HCT116 (cell line): ENCODE measurements around the gene ADARB2. TPM values are rescaled to one million over a fixed set of nuclear protein-coding genes. Genes with fewer than 3 reads are reported as not detected.

ENCODE experiments used
- ATAC-seq: fragments of 200-7000 bp; cut with Tn5 transposase; 2 replicates; pipeline ENCODE4 v1.9.1; 2020; ENCODE audit warnings: mild to moderate bottlenecking, moderate library complexity
- BruUV-seq: library from RNA; stranded (reverse); fragments of 400-500 nt; replicated peaks from 2 replicates; lab custom pipeline; 2021; lab: Mats Ljungman, UMichigan
- CTCF ChIA-PET: fragments of 300-600 bp; sonication (Branson Sonifier 250); formaldehyde crosslinking; loops from one replicate; lab custom pipeline; 2021; ENCODE audit warnings: antibody characterized with exemption; lab: Charles Lee
- POLR2A ChIA-PET: fragments of 300-600, 350-600 bp; sonication (Branson Sonifier 250); formaldehyde crosslinking; loops from one replicate; lab custom pipeline; 2021; ENCODE audit warnings: antibody characterized with exemption; lab: Charles Lee
- RAD21 ChIA-PET, 2 experiments: fragments of 300-600 bp; sonication (Branson Sonifier 250); formaldehyde crosslinking; loops; one replicate each; lab custom pipeline; 2023; ENCODE audit warnings: low total read pairs in 2 of 2; ENCODE audit not compliant: uncharacterized antibody in 2 of 2, unreplicated experiment in 2 of 2, low non-redundant PET in 1 of 2; lab: Charles Lee
- DNase-seq: peaks from one replicate; pipeline ENCODE4 v3.0.0-alpha.2; 2010; ENCODE audit warnings: low read depth, low spot score
- H2AFZ ChIP-seq: fragments of 200-600 bp; shearing (Covaris generic), sonication (generic); 2 replicates; pipeline ENCODE4 v1.6.1; 2017; ENCODE audit warnings: low read depth, mixed run types, mixed read lengths, antibody characterized with exemption, low read length; ENCODE audit not compliant: poor library complexity, severe bottlenecking
- H3K27ac ChIP-seq: 2 replicates; pipeline ENCODE4 v1.5.1; 2012; ENCODE audit warnings: low read depth, low read length
- H3K27me3 ChIP-seq: fragments of 200-600 bp; sonication (generic); 2 replicates; pipeline ENCODE4 v1.6.1; 2016; ENCODE audit warnings: mixed run types, low read length, mixed read lengths; ENCODE audit not compliant: insufficient read depth
- H3K36me3 ChIP-seq, 2 experiments: fragments of 200-500 bp in 1 of 2; fragments of 200-600 bp in 1 of 2; sonication (Bioruptor generic) in 1 of 2; sonication (generic) in 1 of 2; 2 replicates each; pipeline versions ENCODE4 v1.5.1 to v1.6.1; 2014 to 2016; ENCODE audit warnings: low read length in 2 of 2, inconsistent platforms in 1 of 2, mixed read lengths in 1 of 2, mixed run types in 1 of 2; ENCODE audit not compliant: insufficient read depth in 2 of 2, control insufficient read depth in 1 of 2
- H3K4me1 ChIP-seq, 2 experiments: fragments of 200-600 bp in 1 of 2; sonication (generic) in 1 of 2; 2 replicates each; pipeline versions ENCODE4 v1.5.1 to v1.6.1; 2012 to 2017; ENCODE audit warnings: low read length in 2 of 2, inconsistent platforms in 1 of 2, mild to moderate bottlenecking in 1 of 2, mixed read lengths in 1 of 2, mixed run types in 1 of 2, moderate library complexity in 1 of 2; ENCODE audit not compliant: insufficient read depth in 2 of 2, control insufficient read depth in 1 of 2
- H3K4me2 ChIP-seq: fragments of 200-600 bp; sonication (generic); 2 replicates; pipeline ENCODE4 v1.6.1; 2017; ENCODE audit warnings: mixed run types, low read length, mixed read lengths
- H3K4me3 ChIP-seq, 2 experiments: fragments of 200-600 bp in 1 of 2; sonication (generic) in 1 of 2; replicated peaks in 1 of 2; 2 replicates each; pipeline ENCODE4 v1.5.1; 2011 to 2016; ENCODE audit warnings: low read length in 2 of 2, control low read depth in 1 of 2, low read depth in 1 of 2, mild to moderate bottlenecking in 1 of 2, mixed read lengths in 1 of 2, mixed run types in 1 of 2
- H3K79me2 ChIP-seq: fragments of 200-600 bp; sonication (generic); 2 replicates; pipeline ENCODE4 v1.6.1; 2017; ENCODE audit warnings: mild to moderate bottlenecking, mixed run types, low read length, moderate library complexity, mixed read lengths; ENCODE audit not compliant: insufficient read depth
- H3K9ac ChIP-seq: fragments of 200-600 bp; sonication (generic); 2 replicates; pipeline ENCODE4 v1.6.1; 2016; ENCODE audit warnings: low read length, mixed read lengths
- H3K9me2 ChIP-seq: fragments of 200-600 bp; sonication (generic), shearing (Covaris generic); 2 replicates; pipeline ENCODE4 v1.6.1; 2017; ENCODE audit warnings: mixed run types, mild to moderate bottlenecking, moderate library complexity; ENCODE audit not compliant: insufficient read depth
- H3K9me3 ChIP-seq, 2 experiments: fragments of 200-500 bp in 1 of 2; fragments of 200-600 bp in 1 of 2; sonication (Bioruptor generic) in 1 of 2; sonication (generic) in 1 of 2; 2 replicates each; pipeline ENCODE4 v1.6.1; 2014 to 2017; ENCODE audit warnings: low read length in 2 of 2, mixed read lengths in 2 of 2, inconsistent platforms in 1 of 2, low read depth in 1 of 2, mild to moderate bottlenecking in 1 of 2, mixed run types in 1 of 2, moderate library complexity in 1 of 2; ENCODE audit not compliant: control insufficient read depth in 1 of 2, insufficient read depth in 1 of 2
- H4K20me1 ChIP-seq: fragments of 200-600 bp; sonication (generic), shearing (Covaris generic); 2 replicates; pipeline ENCODE4 v1.6.1; 2017; ENCODE audit warnings: mixed run types, mild to moderate bottlenecking, moderate library complexity; ENCODE audit not compliant: insufficient read depth
- CBX3 ChIP-seq: IDR thresholded peaks from 2 replicates; pipeline ENCODE4 v1.6.1; 2012; ENCODE audit warnings: low read depth
- ELF1 ChIP-seq: IDR thresholded peaks from 2 replicates; pipeline ENCODE4 v1.6.1; 2012; ENCODE audit warnings: low read depth, borderline replicate concordance
- JUND ChIP-seq: IDR thresholded peaks from 2 replicates; pipeline ENCODE4 v1.6.1; 2012
- POLR2A ChIP-seq: IDR thresholded peaks from 2 replicates; pipeline ENCODE4 v1.7.0; 2011; ENCODE audit warnings: borderline replicate concordance; ENCODE audit not compliant: insufficient read depth, insufficient read length; ENCODE audit errors: extremely low read depth
- RAD21 ChIP-seq: IDR thresholded peaks from 2 replicates; pipeline ENCODE4 v1.6.1; 2012; ENCODE audit warnings: low read depth, mild to moderate bottlenecking
- YY1 ChIP-seq: IDR thresholded peaks from 2 replicates; pipeline ENCODE4 v1.6.1; 2011; ENCODE audit warnings: low read length, low read depth, moderate library complexity, mild to moderate bottlenecking; ENCODE audit not compliant: insufficient replicate concordance; ENCODE audit errors: extremely low read depth
- ZFX ChIP-seq: fragments of 450-650 bp; IDR thresholded peaks from 2 replicates; pipeline ENCODE4 v1.6.1; 2017
- intact Hi-C: fragments of 100-400 bp; cut with micrococcal nuclease; formaldehyde crosslinking; loops from 2 replicates; pipeline ENCODE4 v1.10.0; 2022
- total RNA-seq: library from RNA; stranded (reverse); gene quantifications from one replicate; pipeline ENCODE4 v1.2.1, GENCODE V29; 2021; ENCODE audit not compliant: unreplicated experiment
- TF ChIP-seq, protein P1 (sequence below): IDR thresholded peaks from 2 replicates; pipeline ENCODE4 v1.6.1; 2012; ENCODE audit warnings: low read depth
- TF ChIP-seq, protein P2 (sequence below), 3 experiments: fragments of 200-600 bp in 1 of 3; sonication (generic) in 1 of 3; IDR thresholded peaks in 2 of 3; conservative IDR thresholded peaks in 1 of 3; 2 replicates each; pipeline ENCODE4 v1.5.1; 2012 to 2017; ENCODE audit warnings: low read depth in 2 of 3, low read length in 2 of 3, antibody characterized with exemption in 1 of 3, borderline replicate concordance in 1 of 3, control low read depth in 1 of 3, mild to moderate bottlenecking in 1 of 3, mixed read lengths in 1 of 3, mixed run types in 1 of 3, moderate library complexity in 1 of 3; ENCODE audit not compliant: insufficient read depth in 1 of 3

Gene ADARB2
- total RNA-seq, 1 experiment from 2014 or later, result not detected

DNA sequence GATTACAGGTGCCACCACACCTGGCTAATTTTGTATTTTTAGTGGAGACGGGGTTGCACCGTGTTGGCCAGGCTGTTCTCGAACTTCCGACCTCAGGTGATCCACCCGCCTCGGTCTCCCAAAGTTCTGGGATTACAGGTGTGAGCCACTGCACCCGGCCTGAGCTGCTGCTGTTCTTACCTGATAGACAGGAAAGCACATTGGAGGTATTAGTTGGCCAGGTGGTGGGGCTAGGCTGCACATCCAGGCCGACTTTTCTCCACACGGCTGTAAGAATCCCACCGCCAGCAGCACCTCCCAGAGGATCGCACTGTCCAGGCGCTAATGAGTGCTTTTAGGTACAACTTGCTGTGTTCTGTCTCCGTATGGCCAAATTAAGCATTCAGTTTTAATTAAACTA is 568.6 kb downstream of the ADARB2 start:
- POLR2A ChIA-PET, result no interaction called here

GRCh38 chr10:1166828-1167275 is 570.5 kb downstream of the ADARB2 start:
- POLR2A ChIA-PET, result no interaction called here
- intact Hi-C loops, result no loop called here
- Histone ChIP-seq H3K4me2 (no peak overlapping the region), H3K9ac (no peak overlapping the region), H3K79me2 (no peaks in the 10 kb centered on the region), H3K36me3 (no peaks in the 10 kb centered on the region), H4K20me1 (no peaks in the 10 kb centered on the region), H3K27ac (no peak overlapping the region), H3K4me3 (no peak overlapping the region), H3K4me1 (no peaks in the 10 kb centered on the region), H3K9me3 (no peaks in the 10 kb centered on the region), H3K9me2 (no peaks in the 10 kb centered on the region), H3K27me3 (peaks cover 29% of the 10 kb centered on the region), H2AFZ (no peak overlapping the region)
- RAD21 ChIA-PET, result no interaction called here
- no TSS peak for BruUV-seq
- no peak for ATAC-seq
- DNase-seq, result no peak
- CTCF ChIA-PET, result no interaction called here
- TF ChIP-seq CBX3, result no peak
- TF ChIP-seq JUND, result no peak
- TF ChIP-seq POLR2A, result no peak
- TF ChIP-seq, protein P1, sequence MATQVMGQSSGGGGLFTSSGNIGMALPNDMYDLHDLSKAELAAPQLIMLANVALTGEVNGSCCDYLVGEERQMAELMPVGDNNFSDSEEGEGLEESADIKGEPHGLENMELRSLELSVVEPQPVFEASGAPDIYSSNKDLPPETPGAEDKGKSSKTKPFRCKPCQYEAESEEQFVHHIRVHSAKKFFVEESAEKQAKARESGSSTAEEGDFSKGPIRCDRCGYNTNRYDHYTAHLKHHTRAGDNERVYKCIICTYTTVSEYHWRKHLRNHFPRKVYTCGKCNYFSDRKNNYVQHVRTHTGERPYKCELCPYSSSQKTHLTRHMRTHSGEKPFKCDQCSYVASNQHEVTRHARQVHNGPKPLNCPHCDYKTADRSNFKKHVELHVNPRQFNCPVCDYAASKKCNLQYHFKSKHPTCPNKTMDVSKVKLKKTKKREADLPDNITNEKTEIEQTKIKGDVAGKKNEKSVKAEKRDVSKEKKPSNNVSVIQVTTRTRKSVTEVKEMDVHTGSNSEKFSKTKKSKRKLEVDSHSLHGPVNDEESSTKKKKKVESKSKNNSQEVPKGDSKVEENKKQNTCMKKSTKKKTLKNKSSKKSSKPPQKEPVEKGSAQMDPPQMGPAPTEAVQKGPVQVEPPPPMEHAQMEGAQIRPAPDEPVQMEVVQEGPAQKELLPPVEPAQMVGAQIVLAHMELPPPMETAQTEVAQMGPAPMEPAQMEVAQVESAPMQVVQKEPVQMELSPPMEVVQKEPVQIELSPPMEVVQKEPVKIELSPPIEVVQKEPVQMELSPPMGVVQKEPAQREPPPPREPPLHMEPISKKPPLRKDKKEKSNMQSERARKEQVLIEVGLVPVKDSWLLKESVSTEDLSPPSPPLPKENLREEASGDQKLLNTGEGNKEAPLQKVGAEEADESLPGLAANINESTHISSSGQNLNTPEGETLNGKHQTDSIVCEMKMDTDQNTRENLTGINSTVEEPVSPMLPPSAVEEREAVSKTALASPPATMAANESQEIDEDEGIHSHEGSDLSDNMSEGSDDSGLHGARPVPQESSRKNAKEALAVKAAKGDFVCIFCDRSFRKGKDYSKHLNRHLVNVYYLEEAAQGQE, result no peak
- TF ChIP-seq YY1, result no peak
- TF ChIP-seq, protein P2, sequence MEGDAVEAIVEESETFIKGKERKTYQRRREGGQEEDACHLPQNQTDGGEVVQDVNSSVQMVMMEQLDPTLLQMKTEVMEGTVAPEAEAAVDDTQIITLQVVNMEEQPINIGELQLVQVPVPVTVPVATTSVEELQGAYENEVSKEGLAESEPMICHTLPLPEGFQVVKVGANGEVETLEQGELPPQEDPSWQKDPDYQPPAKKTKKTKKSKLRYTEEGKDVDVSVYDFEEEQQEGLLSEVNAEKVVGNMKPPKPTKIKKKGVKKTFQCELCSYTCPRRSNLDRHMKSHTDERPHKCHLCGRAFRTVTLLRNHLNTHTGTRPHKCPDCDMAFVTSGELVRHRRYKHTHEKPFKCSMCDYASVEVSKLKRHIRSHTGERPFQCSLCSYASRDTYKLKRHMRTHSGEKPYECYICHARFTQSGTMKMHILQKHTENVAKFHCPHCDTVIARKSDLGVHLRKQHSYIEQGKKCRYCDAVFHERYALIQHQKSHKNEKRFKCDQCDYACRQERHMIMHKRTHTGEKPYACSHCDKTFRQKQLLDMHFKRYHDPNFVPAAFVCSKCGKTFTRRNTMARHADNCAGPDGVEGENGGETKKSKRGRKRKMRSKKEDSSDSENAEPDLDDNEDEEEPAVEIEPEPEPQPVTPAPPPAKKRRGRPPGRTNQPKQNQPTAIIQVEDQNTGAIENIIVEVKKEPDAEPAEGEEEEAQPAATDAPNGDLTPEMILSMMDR (IDR thresholded peaks at IDR 0.05 in 2 of 3, conservative IDR thresholded peaks at IDR 0.05 in 1 of 3; ENCODE audit: borderline replicate concordance in 1 of 3, insufficient read depth in 1 of 3, low read depth in 2 of 3, low read length in 2 of 3), result no peak

More for the DNA sequence above, 568.6 kb downstream of the ADARB2 start:
- no peak for TF ChIP-seq ZFX
- TF ChIP-seq RAD21, result no peak
- TF ChIP-seq, protein P1, result no peak
- no peak for TF ChIP-seq CBX3
- TF ChIP-seq ELF1, result no peak
- CTCF ChIA-PET, result no interaction called here
- no TSS peak for BruUV-seq
- Histone ChIP-seq H3K79me2 (no peaks in the 10 kb centered on the region), H4K20me1 (no peaks in the 10 kb centered on the region), H3K4me1 (no peaks in the 10 kb centered on the region), H2AFZ (no peak overlapping the region), H3K36me3 (no peaks in the 10 kb centered on the region), H3K4me2 (no peak overlapping the region), H3K4me3 (no peak overlapping the region), H3K9me2 (no peaks in the 10 kb centered on the region), H3K9ac (no peak overlapping the region), H3K9me3 (no peaks in the 10 kb centered on the region), H3K27me3 (peaks cover 23% of the 10 kb centered on the region), H3K27ac (no peak overlapping the region)
- RAD21 ChIA-PET, result no interaction called here
- DNase-seq, result no peak
- ATAC-seq, result peak; percentile 53; the same call in 1 of the 2 replicates
- intact Hi-C loops, result no loop called here
